Left ventricle myocardium inferior (tissue), 1 donor: Measurements from ENCODE around the gene E2F6. TPM values are rescaled to one million over a fixed set of nuclear protein-coding genes. Genes with fewer than 3 reads are reported as not detected.
A peak's percentile ranks its signal among the peaks of the same experiment; 100 is the strongest.

Experiments used
- DNase-seq: peaks from one replicate; pipeline ENCODE4 v3.0.0-alpha.2; 2020
- H3K27ac ChIP-seq: fragments of 200-600 bp; replicated peaks from 2 replicates; pipeline ENCODE4 v1.8.0; 2021
- H3K27me3 ChIP-seq: fragments of 200-600 bp; 2 replicates; pipeline ENCODE4 v1.8.0; 2021; ENCODE audit warnings: low read depth
- H3K36me3 ChIP-seq: fragments of 200-600 bp; 2 replicates; pipeline ENCODE4 v1.8.0; 2021
- H3K4me1 ChIP-seq: fragments of 200-600 bp; 2 replicates; pipeline ENCODE4 v1.8.0; 2021
- H3K4me3 ChIP-seq: fragments of 200-600 bp; 2 replicates; pipeline ENCODE4 v1.8.0; 2021; ENCODE audit warnings: mild to moderate bottlenecking, moderate library complexity
- H3K9me3 ChIP-seq: fragments of 200-600 bp; replicated peaks from 2 replicates; pipeline ENCODE4 v1.8.0; 2021
- intact Hi-C: fragments of 100-400 bp; cut with micrococcal nuclease; formaldehyde crosslinking; loops from one replicate; pipeline ENCODE4 v1.11.0; 2022
- total RNA-seq: library from RNA; stranded (reverse); fragmentation: NEBNext Ultra II Directional; extraction: Animal tissue kit (Norgen Biotek cat#: 25700); gene quantifications from one replicate; pipeline ENCODE4 v1.2.1, GENCODE V29; 2021
- TF ChIP-seq, protein P1 (sequence below): fragments of 200-600 bp; IDR thresholded peaks from 2 replicates; pipeline ENCODE4 v1.8.0; 2021; ENCODE audit warnings: antibody characterized with exemption, mild to moderate bottlenecking, borderline replicate concordance
- donor health status: DM: no; HTN: yes; CAD: no; lungs with severe emphysema.

Gene E2F6
- total RNA-seq, 1 donor from 2014 or later, result 12.8 TPM

DNA sequence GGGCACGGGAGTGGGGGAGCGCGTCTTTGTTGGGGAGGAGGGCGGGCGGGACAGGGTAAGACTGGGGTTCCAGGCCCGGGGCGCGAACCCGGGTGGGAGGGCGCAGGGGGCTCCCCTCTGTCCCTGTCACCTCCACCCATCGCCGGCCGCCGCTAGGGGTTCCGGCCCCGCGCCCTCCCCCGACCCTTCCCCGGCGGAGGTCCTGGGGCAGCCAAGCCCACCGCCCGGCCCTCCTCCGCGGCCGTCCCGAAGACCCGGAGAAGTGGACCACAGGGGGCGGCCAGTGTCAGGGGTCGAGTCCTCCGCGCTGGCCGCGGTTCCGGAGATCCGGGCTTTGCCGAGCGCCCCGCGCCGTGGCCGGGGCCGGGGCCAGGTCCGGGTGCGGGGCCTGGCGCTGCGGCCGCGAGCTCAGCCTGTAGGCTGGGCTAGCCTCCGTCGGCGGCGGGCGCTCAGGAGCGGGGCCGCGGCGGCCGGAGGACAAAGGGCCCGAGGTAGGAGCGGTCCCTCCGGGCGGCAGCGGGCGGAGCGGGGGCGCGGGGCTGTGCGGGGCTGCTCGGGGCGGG is 16.6 kb upstream of the E2F6 start:
- Histone ChIP-seq H3K9me3 (no peaks in the 10 kb centered on the region), H3K27ac (peak overlapping the region; percentile 63), H3K4me3 (peak overlapping the region; percentile 71), H3K27me3 (peaks cover 50% of the 10 kb centered on the region), H3K4me1 (peaks cover 13% of the 10 kb centered on the region), H3K36me3 (no peaks in the 10 kb centered on the region)
- intact Hi-C loops, result no loop called here
- TF ChIP-seq, protein P1, sequence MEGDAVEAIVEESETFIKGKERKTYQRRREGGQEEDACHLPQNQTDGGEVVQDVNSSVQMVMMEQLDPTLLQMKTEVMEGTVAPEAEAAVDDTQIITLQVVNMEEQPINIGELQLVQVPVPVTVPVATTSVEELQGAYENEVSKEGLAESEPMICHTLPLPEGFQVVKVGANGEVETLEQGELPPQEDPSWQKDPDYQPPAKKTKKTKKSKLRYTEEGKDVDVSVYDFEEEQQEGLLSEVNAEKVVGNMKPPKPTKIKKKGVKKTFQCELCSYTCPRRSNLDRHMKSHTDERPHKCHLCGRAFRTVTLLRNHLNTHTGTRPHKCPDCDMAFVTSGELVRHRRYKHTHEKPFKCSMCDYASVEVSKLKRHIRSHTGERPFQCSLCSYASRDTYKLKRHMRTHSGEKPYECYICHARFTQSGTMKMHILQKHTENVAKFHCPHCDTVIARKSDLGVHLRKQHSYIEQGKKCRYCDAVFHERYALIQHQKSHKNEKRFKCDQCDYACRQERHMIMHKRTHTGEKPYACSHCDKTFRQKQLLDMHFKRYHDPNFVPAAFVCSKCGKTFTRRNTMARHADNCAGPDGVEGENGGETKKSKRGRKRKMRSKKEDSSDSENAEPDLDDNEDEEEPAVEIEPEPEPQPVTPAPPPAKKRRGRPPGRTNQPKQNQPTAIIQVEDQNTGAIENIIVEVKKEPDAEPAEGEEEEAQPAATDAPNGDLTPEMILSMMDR, result no peak
- DNase-seq, result peak; percentile 32

DNA sequence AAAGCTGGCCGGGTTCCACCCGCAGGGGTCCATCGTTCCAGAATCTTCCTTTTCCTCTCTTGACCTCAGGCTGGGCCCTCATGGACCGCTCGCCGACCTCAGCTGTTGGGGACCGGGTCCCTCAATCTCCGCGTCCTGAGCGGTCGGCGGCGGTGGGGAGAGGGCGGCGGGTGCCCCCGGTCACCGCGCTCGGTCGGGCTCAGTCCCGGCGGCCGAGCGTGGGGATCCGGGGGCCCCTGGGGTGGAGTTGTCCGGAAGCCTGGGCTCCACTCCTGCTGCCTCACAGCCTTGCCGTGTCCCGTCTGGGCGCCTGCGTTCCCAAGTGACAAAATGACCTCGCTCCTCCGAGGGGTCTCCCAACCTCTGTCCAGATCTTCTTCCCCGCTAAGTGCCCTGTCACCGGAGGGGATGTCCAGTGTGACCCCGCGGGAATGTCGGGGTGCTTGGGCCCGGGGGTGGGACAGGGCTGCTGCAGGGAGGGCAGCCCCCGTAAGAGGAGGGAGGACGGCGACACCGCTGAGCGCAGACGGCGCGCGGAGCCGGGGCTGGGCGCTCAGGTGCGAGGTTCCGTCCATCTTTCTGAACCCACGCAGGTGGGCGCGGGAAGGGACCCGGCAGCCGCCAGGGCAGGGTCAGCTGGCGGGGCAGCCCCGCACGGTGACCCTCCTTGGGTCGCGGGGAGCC is 16.0 kb upstream of the E2F6 start:
- Histone ChIP-seq H3K36me3 (no peaks in the 10 kb centered on the region), H3K9me3 (no peaks in the 10 kb centered on the region), H3K4me1 (peaks cover 13% of the 10 kb centered on the region), H3K27ac (no peak overlapping the region), H3K27me3 (peaks cover 50% of the 10 kb centered on the region), H3K4me3 (peak overlapping the region; percentile 71)
- TF ChIP-seq, protein P1, result no peak
- no peak for DNase-seq
- intact Hi-C loops, result no loop called here

DNA sequence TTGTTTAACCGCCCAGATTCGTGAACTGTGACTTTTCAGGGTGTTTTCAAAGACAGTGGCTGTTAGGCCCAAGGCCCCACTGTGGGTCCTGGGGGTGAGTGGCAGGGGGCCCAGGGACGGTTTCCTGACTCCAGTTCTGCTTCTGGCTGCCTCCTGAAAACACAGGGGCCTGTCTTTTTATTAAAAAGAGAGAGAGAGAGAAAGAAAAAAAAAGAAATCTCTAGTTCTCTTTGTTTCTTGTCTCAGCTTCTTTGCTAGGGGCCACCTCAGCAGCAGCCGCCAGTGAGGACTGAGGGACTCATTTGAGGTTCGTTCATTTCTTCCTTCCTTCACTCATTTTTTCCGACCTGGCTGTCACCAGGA is 15.4 kb upstream of the E2F6 start:
- no peak overlapping the region for H3K27ac ChIP-seq
- DNase-seq, result no peak
- TF ChIP-seq, protein P1, result no peak
- no peaks in the 10 kb centered on the region for H3K9me3 ChIP-seq
- intact Hi-C loops, result no loop called here
- peaks cover 47% of the 10 kb centered on the region for H3K27me3 ChIP-seq
- no peak overlapping the region for H3K4me3 ChIP-seq
- peaks cover 13% of the 10 kb centered on the region for H3K4me1 ChIP-seq
- H3K36me3 ChIP-seq, result no peaks in the 10 kb centered on the region

DNA sequence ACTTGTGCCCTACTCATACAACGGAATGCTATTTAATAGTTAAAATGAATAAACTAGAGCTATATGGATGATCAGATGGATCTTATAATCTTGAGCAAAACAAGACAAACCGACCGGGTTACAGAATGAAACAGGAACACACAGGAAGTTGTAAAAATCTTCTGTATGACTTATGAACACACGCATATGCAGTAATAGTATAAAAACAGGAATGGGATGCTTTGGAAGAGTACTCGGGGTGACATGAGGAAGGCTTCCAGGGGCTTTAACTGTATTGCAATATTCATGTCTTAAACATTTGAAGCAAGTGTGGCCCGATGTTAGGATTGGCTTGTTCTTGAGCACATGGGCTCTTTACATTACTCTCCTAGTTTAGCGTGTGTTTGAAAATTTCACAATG is 14.9 kb upstream of the E2F6 start:
- no peaks in the 10 kb centered on the region for H3K9me3 ChIP-seq
- H3K27me3 ChIP-seq, result peaks cover 42% of the 10 kb centered on the region
- no peaks in the 10 kb centered on the region for H3K36me3 ChIP-seq
- no peak overlapping the region for H3K27ac ChIP-seq
- no peak overlapping the region for H3K4me3 ChIP-seq
- H3K4me1 ChIP-seq, result peaks cover 13% of the 10 kb centered on the region
- TF ChIP-seq, protein P1, result no peak
- intact Hi-C loops, result no loop called here
- DNase-seq, result no peak

DNA sequence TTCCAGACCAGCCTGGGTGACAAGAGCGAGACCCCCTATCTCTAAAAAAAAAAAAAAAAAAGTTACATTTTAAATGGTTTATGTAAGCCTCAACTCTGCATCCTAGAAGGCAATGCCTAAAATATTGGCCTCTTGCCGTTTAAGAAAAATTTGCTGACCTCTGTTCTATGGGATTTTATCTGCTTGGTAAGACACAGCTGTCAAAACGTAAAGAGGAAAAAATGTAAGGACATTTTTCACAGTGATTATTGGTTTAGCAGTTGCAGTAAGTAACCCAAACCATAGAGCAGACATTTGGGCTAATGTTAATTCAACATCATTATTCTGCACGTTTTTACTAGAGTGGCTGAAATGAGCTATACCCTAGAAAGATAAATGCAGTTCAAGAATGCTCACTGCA is 14.4 kb upstream of the E2F6 start:
- intact Hi-C loops, result no loop called here
- peaks cover 40% of the 10 kb centered on the region for H3K27me3 ChIP-seq
- H3K4me1 ChIP-seq, result peaks cover 13% of the 10 kb centered on the region
- no peak overlapping the region for H3K27ac ChIP-seq
- no peak overlapping the region for H3K4me3 ChIP-seq
- H3K9me3 ChIP-seq, result no peaks in the 10 kb centered on the region
- TF ChIP-seq, protein P1, result no peak
- H3K36me3 ChIP-seq, result no peaks in the 10 kb centered on the region
- DNase-seq, result no peak
